H1 (cell line): Measurements from ENCODE around the gene DPF3. TPM values are rescaled to one million over a fixed set of nuclear protein-coding genes. Genes with fewer than 3 reads are reported as not detected.

Experiments used
- CTCF ChIA-PET: fragments of 300-600 bp; sonication (Branson Sonifier 250); formaldehyde crosslinking; loops from one replicate; lab custom pipeline; 2021; ENCODE audit not compliant: partially characterized antibody; lab: Charles Lee
- POLR2A ChIA-PET: fragments of 300-600 bp; sonication (Branson Sonifier 250); formaldehyde crosslinking; loops from one replicate; lab custom pipeline; 2021; ENCODE audit warnings: inconsistent platforms; ENCODE audit not compliant: partially characterized antibody; lab: Charles Lee
- DNase-seq, 2 experiments: peaks; one replicate each; pipeline versions ENCODE4 v3.0.0 to v3.0.0-alpha.2; 2010 to 2022; ENCODE audit warnings: low spot score in 2 of 2, low read depth in 1 of 2, mixed read lengths in 1 of 2
- FAIRE-seq: peaks from 2 replicates; lab custom pipeline; 2011; peaks lifted over from hg19 to GRCh38; lab: Jason Lieb, UNC
- H2AFZ ChIP-seq: 2 replicates; pipeline ENCODE4 v1.8.1; 2012; ENCODE audit warnings: low read length, inconsistent platforms
- H2AK5ac ChIP-seq: 2 replicates; pipeline ENCODE4 v1.6.1; 2013; ENCODE audit warnings: low read depth, low read length
- H2BK120ac ChIP-seq: replicated peaks from 2 replicates; pipeline ENCODE3; 2013; ENCODE audit warnings: low read depth, low read length, inconsistent platforms
- H2BK12ac ChIP-seq: 2 replicates; pipeline ENCODE4 v1.6.1; 2013; ENCODE audit warnings: low read depth, low read length
- H2BK15ac ChIP-seq: 2 replicates; pipeline ENCODE4 v1.6.1; 2013; ENCODE audit warnings: low read length
- H2BK20ac ChIP-seq: 2 replicates; pipeline ENCODE4 v1.6.1; 2013; ENCODE audit warnings: low read length
- H2BK5ac ChIP-seq: 2 replicates; pipeline ENCODE4 v1.6.1; 2013; ENCODE audit warnings: low read depth, low read length
- H3K14ac ChIP-seq: 2 replicates; pipeline ENCODE4 v1.6.1; 2013; ENCODE audit warnings: inconsistent platforms; ENCODE audit not compliant: insufficient read length
- H3K18ac ChIP-seq: 2 replicates; pipeline ENCODE4 v1.6.1; 2013; ENCODE audit warnings: low read length; ENCODE audit errors: extremely low read depth
- H3K23ac ChIP-seq: 2 replicates; pipeline ENCODE4 v1.6.1; 2013; ENCODE audit warnings: inconsistent platforms; ENCODE audit not compliant: insufficient read length
- H3K23me2 ChIP-seq: 2 replicates; pipeline ENCODE4 v1.6.1; 2013; ENCODE audit warnings: low read depth, low read length
- H3K27ac ChIP-seq: 2 replicates; pipeline ENCODE4 v1.6.1; 2011; ENCODE audit warnings: low read depth, low read length, inconsistent platforms
- H3K27me3 ChIP-seq, 4 experiments: replicated peaks in 1 of 4; 1 replicate in 1 of 4; 2 replicates in 3 of 4; pipeline versions ENCODE4 v1.6.1 to v1.8.1; 2011 to 2013; ENCODE audit warnings: low read length in 3 of 4, mild to moderate bottlenecking in 3 of 4, inconsistent platforms in 2 of 4, mixed read lengths in 2 of 4, moderate library complexity in 1 of 4; ENCODE audit not compliant: control insufficient read depth in 3 of 4, insufficient read depth in 3 of 4; ENCODE audit errors: extremely low read depth in 1 of 4
- H3K36me3 ChIP-seq, 4 experiments: 2 replicates each; pipeline versions ENCODE4 v1.6.1 to v1.8.1; 2011 to 2013; ENCODE audit warnings: mild to moderate bottlenecking in 4 of 4, low read length in 3 of 4, moderate library complexity in 2 of 4, control low read depth in 1 of 4, inconsistent platforms in 1 of 4; ENCODE audit not compliant: insufficient read depth in 4 of 4, control insufficient read depth in 2 of 4
- H3K4ac ChIP-seq: replicated peaks from 2 replicates; pipeline ENCODE3; 2013; ENCODE audit warnings: low read length, low read depth, mixed read lengths, inconsistent platforms; ENCODE audit not compliant: insufficient read length
- H3K4me1 ChIP-seq, 4 experiments: replicated peaks in 1 of 4; 1 replicate in 1 of 4; 2 replicates in 3 of 4; pipeline versions ENCODE4 v1.6.1 to v1.8.1; 2011 to 2013; ENCODE audit warnings: low read length in 3 of 4, inconsistent platforms in 2 of 4, mixed read lengths in 1 of 4; ENCODE audit not compliant: insufficient read depth in 4 of 4, control insufficient read depth in 3 of 4
- H3K4me2 ChIP-seq, 2 experiments: 2 replicates each; pipeline versions ENCODE4 v1.6.1 to v1.8.1; 2011 to 2013; ENCODE audit warnings: low read depth in 2 of 2, low read length in 2 of 2, control low read depth in 1 of 2, inconsistent platforms in 1 of 2, mild to moderate bottlenecking in 1 of 2; ENCODE audit not compliant: insufficient read depth in 1 of 2
- H3K4me3 ChIP-seq, 4 experiments: fragments of 200-600, 300-600 bp in 1 of 4; sonication (generic), shearing (Covaris generic), sonication (Bioruptor Twin) in 1 of 4; 2 replicates each; pipeline versions ENCODE4 v1.5.1 to v1.8.1; 2011 to 2016; ENCODE audit warnings: low read length in 4 of 4, low read depth in 3 of 4, control low read depth in 2 of 4, inconsistent platforms in 2 of 4, mild to moderate bottlenecking in 2 of 4, mixed read lengths in 1 of 4, moderate library complexity in 1 of 4; ENCODE audit not compliant: insufficient read depth in 2 of 4; ENCODE audit errors: extremely low read depth in 1 of 4
- H3K56ac ChIP-seq: replicated peaks from 2 replicates; pipeline ENCODE3; 2013; ENCODE audit warnings: low read depth, mild to moderate bottlenecking, mixed read lengths, low read length, inconsistent platforms; ENCODE audit not compliant: insufficient read length
- H3K79me1 ChIP-seq: 2 replicates; pipeline ENCODE4 v1.6.1; 2013; ENCODE audit warnings: low read depth, low read length, control low read depth
- H3K79me2 ChIP-seq, 2 experiments: 2 replicates each; pipeline versions ENCODE4 v1.6.1 to v1.8.1; 2012 to 2013; ENCODE audit warnings: low read length in 2 of 2, mild to moderate bottlenecking in 2 of 2, inconsistent platforms in 1 of 2; ENCODE audit not compliant: insufficient read depth in 2 of 2, control insufficient read depth in 1 of 2
- H3K9ac ChIP-seq, 4 experiments: replicated peaks in 1 of 4; 1 replicate in 1 of 4; 2 replicates in 3 of 4; pipeline versions ENCODE4 v1.6.1 to v1.8.1; 2011 to 2013; ENCODE audit warnings: low read depth in 3 of 4, low read length in 3 of 4, control low read depth in 2 of 4, mild to moderate bottlenecking in 2 of 4, moderate library complexity in 2 of 4, inconsistent platforms in 1 of 4; ENCODE audit errors: extremely low read depth in 1 of 4
- H3K9me3 ChIP-seq, 2 experiments: 2 replicates each; pipeline versions ENCODE4 v1.6.1 to v1.8.1; 2012 to 2013; ENCODE audit warnings: mild to moderate bottlenecking in 2 of 2, moderate library complexity in 2 of 2, control low read depth in 1 of 2, inconsistent platforms in 1 of 2, low read depth in 1 of 2, low read length in 1 of 2, mixed read lengths in 1 of 2; ENCODE audit not compliant: insufficient read depth in 2 of 2
- H4K20me1 ChIP-seq, 2 experiments: replicated peaks in 1 of 2; 2 replicates each; pipeline versions ENCODE3 to v1.8.1; 2011 to 2013; ENCODE audit warnings: inconsistent platforms in 2 of 2, low read length in 2 of 2, mild to moderate bottlenecking in 1 of 2; ENCODE audit not compliant: insufficient read depth in 2 of 2, control insufficient read depth in 1 of 2
- H4K5ac ChIP-seq: 2 replicates; pipeline ENCODE4 v1.6.1; 2013; ENCODE audit warnings: low read length, low read depth, mixed read lengths, inconsistent platforms; ENCODE audit not compliant: insufficient read length
- H4K8ac ChIP-seq: 2 replicates; pipeline ENCODE4 v1.8.0; 2013; ENCODE audit warnings: mild to moderate bottlenecking, moderate library complexity, low read length, inconsistent platforms; ENCODE audit not compliant: insufficient read depth; ENCODE audit errors: extremely low read depth
- H4K91ac ChIP-seq: replicated peaks from 2 replicates; pipeline ENCODE3; 2013; ENCODE audit warnings: low read length, mixed read lengths, inconsistent platforms; ENCODE audit not compliant: insufficient read length
- EP300 ChIP-seq, 2 experiments: IDR thresholded peaks; 1 replicate in 1 of 2; 2 replicates in 1 of 2; pipeline ENCODE4 v1.6.1; 2011 to 2012; ENCODE audit warnings: low read depth in 2 of 2, low read length in 2 of 2, mild to moderate bottlenecking in 2 of 2, borderline replicate concordance in 1 of 2, inconsistent platforms in 1 of 2, moderate library complexity in 1 of 2
- MAFK ChIP-seq: IDR thresholded peaks from 2 replicates; pipeline ENCODE4 v1.6.1; 2012; ENCODE audit warnings: low read depth, mild to moderate bottlenecking, improper control_type of control experiment, low read length
- WGBS, 2 experiments: shearing (Covaris generic) in 1 of 2; methylation state at CpG; one replicate each; pipeline versions ENCODE4 v1.1.6 to v1.1.7; 2013 to 2015; ENCODE audit warnings: low lambda C conversion rate in 2 of 2, mixed read lengths in 2 of 2, inconsistent platforms in 1 of 2, low coverage in 1 of 2, missing lambda C conversion rate in 1 of 2; ENCODE audit not compliant: insufficient replicate concordance in 2 of 2, insufficient coverage in 1 of 2, insufficient read length in 1 of 2; ENCODE audit errors: extremely low coverage in 1 of 2, missing lambda C conversion rate in 1 of 2; 5-methylcytosine and 5-hydroxymethylcytosine counted together
- polyA plus RNA-seq, 7 experiments: library from polyadenylated mRNA; depleted of rRNA in 3 of 7; stranded (reverse) in 5 of 7; unstranded in 2 of 7; fragments of >200 nt in 5 of 7; fragments of 200-250 nt in 2 of 7; gene quantifications; 1 replicate in 5 of 7; 2 replicates in 1 of 7; 4 replicates in 1 of 7; pipeline versions ENCODE4 v1.2.1 to v1.2.3, GENCODE V29; 2011 to 2013; ENCODE audit warnings: missing spikeins in 2 of 7, mixed read lengths in 2 of 7
- total RNA-seq: library from RNA; stranded (reverse); fragmentation: NEBNext Ultra II Directional; extraction: Animal tissue kit (Norgen Biotek cat#: 25700); gene quantifications from 2 replicates; pipeline ENCODE4 v1.2.1, GENCODE V29; 2021

The DPF3 gene
- total and polyA plus RNA-seq, 2 of the 8 experiments (the other 6 are each of a cell fraction or from before 2014, with no cell fraction given) = 0.19 TPM; not detected in 1

GRCh38 chr14:72882047-72882446 lies 11.9 kb downstream of the DPF3 start:
- H3K9me3 ChIP-seq = peaks cover 0 to 2% of the 10 kb centered on the region in 2 experiments; a peak in 1 of 4 replicates
- FAIRE-seq (no peak), DNase-seq (no peak)
- H2AFZ ChIP-seq = no peak overlapping the region
- H3K27me3 ChIP-seq = peaks cover 0 to 1% (median 0%) of the 10 kb centered on the region in 4 experiments; a peak in 1 of 7 replicates
- no peaks in the 10 kb centered on the region for H3K36me3 ChIP-seq
- H3K14ac ChIP-seq = no peak overlapping the region
- WGBS, 2 experiments = 82% methylated on average over 1 of the region's 1 CpG; no CpG with 5 or more reads in 1 of the 2 experiments
- H4K91ac ChIP-seq = no peak overlapping the region
- H4K20me1 ChIP-seq = no peaks in the 10 kb centered on the region
- no peak overlapping the region for H3K23ac ChIP-seq
- H2BK120ac ChIP-seq = no peak overlapping the region
- no peak overlapping the region for H3K9ac ChIP-seq
- ChIA-PET CTCF (interaction anchor here (0.7 to 2.5 kb wide), 3 partner anchors 10 to 414 kb away, joined by 4 to 10 read pairs (median 4); no protein-coding TSS in a partner anchor), POLR2A (interaction anchor here (0.8 to 1.5 kb wide), 2 partner anchors 9 to 143 kb away, joined by 4 to 7 read pairs; no protein-coding TSS in a partner anchor)
- H3K79me1 ChIP-seq = no peaks in the 10 kb centered on the region
- no peaks in the 10 kb centered on the region for H3K79me2 ChIP-seq
- H4K5ac ChIP-seq = no peak overlapping the region
- peaks cover 0 to under 1% (median 0%) of the 10 kb centered on the region in 4 experiments; a peak in 2 of 7 replicates for H3K4me1 ChIP-seq
- H2BK20ac ChIP-seq = no peak overlapping the region
- H2BK12ac ChIP-seq = no peak overlapping the region
- no peak overlapping the region for H3K56ac ChIP-seq
- no peak overlapping the region for H3K18ac ChIP-seq
- H2BK5ac ChIP-seq = no peak overlapping the region
- TF ChIP-seq MAFK = peak; percentile 49; the same call in 1 of the 2 replicates
- no peak for TF ChIP-seq EP300 (IDR thresholded peaks at IDR 0.05; ENCODE audit: borderline replicate concordance in 1 of 2, low read depth in 2 of 2, low read length in 2 of 2)
- H2BK15ac ChIP-seq = no peak overlapping the region
- no peak overlapping the region for H2AK5ac ChIP-seq
- H3K23me2 ChIP-seq = no peaks in the 10 kb centered on the region; the same call in 1 of the 2 replicates
- no peak overlapping the region for H3K4ac ChIP-seq
- H3K4me2 ChIP-seq = no peak overlapping the region
- H3K27ac ChIP-seq = no peak overlapping the region
- no peak overlapping the region for H3K4me3 ChIP-seq
- H4K8ac ChIP-seq = no peak overlapping the region
